Glomerular visceral epithelial cell (primary cell): ENCODE measurements around the gene GCFC2.
"Not testable (repeated sequence)": the region's sequence is repeated elsewhere in the genome, so short reads cannot be mapped to it uniquely, and the experiment has no call there.

Experiments used
- DNase-seq: peaks from one replicate; pipeline ENCODE4 v3.0.0-alpha.2; 2016; ENCODE audit errors: extremely low spot score

GCFC2 gene

GRCh38 chr2:75710577-75711253 lies at the start of gene GCFC2:
Gene GCFC2 (minus strand): TSS chr2:75710915. CDS start chr2:75710855, 60 bp downstream.
- peak; percentile 86 for DNase-seq

GRCh38 chr2:75752828-75753227 lies 42.1 kb upstream of the GCFC2 start:
- DNase-seq: no peak

GRCh38 chr2:75751824-75752468 lies 41.2 kb upstream of the GCFC2 start:
- no peak for DNase-seq

GRCh38 chr2:75751360-75751759 lies 40.6 kb upstream of the GCFC2 start:
- DNase-seq: no peak

- no peak for DNase-seq
Observed at GRCh38 chr2:75737961-75738360, 27.2 kb upstream of the GCFC2 start.

GRCh38 chr2:75736276-75736675 lies 25.6 kb upstream of the GCFC2 start:
- DNase-seq: no peak

GRCh38 chr2:75729861-75730260 lies 19.1 kb upstream of the GCFC2 start:
- DNase-seq: no peak

- DNase-seq: no peak
Observed at GRCh38 chr2:75728614-75729419, 18.1 kb upstream of the GCFC2 start.

- no peak for DNase-seq
Observed at GRCh38 chr2:75722687-75723086, 12.0 kb upstream of the GCFC2 start.

GRCh38 chr2:75720525-75720924 lies 9.8 kb upstream of the GCFC2 start:
- DNase-seq: no peak

- DNase-seq: no peak
Observed at GRCh38 chr2:75719616-75720015, 8.9 kb upstream of the GCFC2 start.

GRCh38 chr2:75716406-75716805 lies 5.7 kb upstream of the GCFC2 start:
- DNase-seq: no peak

GRCh38 chr2:75711590-75711989 lies 875 bp upstream of the GCFC2 start:
- DNase-seq: not testable (repeated sequence)

- DNase-seq: no peak
Observed at GRCh38 chr2:75710220-75710576, 517 bp downstream of the GCFC2 start.

- no peak for DNase-seq
Observed at GRCh38 chr2:75709297-75709696, 1.4 kb downstream of the GCFC2 start.

- DNase-seq: no peak
Observed at GRCh38 chr2:75707901-75708300, 2.8 kb downstream of the GCFC2 start.

GRCh38 chr2:75705921-75706320 lies 4.8 kb downstream of the GCFC2 start:
- no peak for DNase-seq

GRCh38 chr2:75703589-75704287 lies 7.0 kb downstream of the GCFC2 start:
- DNase-seq: no peak

- DNase-seq: no peak
Observed at GRCh38 chr2:75702593-75702992, 8.1 kb downstream of the GCFC2 start.

GRCh38 chr2:75698918-75699317 lies 11.8 kb downstream of the GCFC2 start:
- DNase-seq: no peak

- no peak for DNase-seq
Observed at GRCh38 chr2:75688196-75688595, 22.5 kb downstream of the GCFC2 start.

- not testable (repeated sequence) for DNase-seq
Observed at GRCh38 chr2:75683430-75683829, 27.3 kb downstream of the GCFC2 start.
